ENCODE data around the gene PRSS38.
A peak's percentile ranks its signal among the peaks of the same experiment; 100 is the strongest.

The PRSS38 gene

GRCh38 chr1:227779685-227780084, 35.8 kb upstream of the PRSS38 start:
- no peak for DNase-seq

GRCh38 chr1:227780101-227781044, 35.1 kb upstream of the PRSS38 start:
- DNase-seq, result no peak

GRCh38 chr1:227781314-227781930, 34.1 kb upstream of the PRSS38 start:
- no peak for DNase-seq

- no peak for DNase-seq
These were observed 33.2 kb upstream of the PRSS38 start for GRCh38 chr1:227782226-227782625.

GRCh38 chr1:227785094-227785804, 30.2 kb upstream of the PRSS38 start:
- DNase-seq, result no peak

GRCh38 chr1:227785805-227786671, 29.4 kb upstream of the PRSS38 start:
- DNase-seq, result no peak

- DNase-seq, result no peak
These were observed 28.6 kb upstream of the PRSS38 start for GRCh38 chr1:227786673-227787512.

GRCh38 chr1:227787513-227788270, 27.8 kb upstream of the PRSS38 start:
- peak; percentile 89 for DNase-seq

GRCh38 chr1:227788271-227789083, 27.0 kb upstream of the PRSS38 start:
- no peak for DNase-seq

- no peak for DNase-seq
These were observed 26.1 kb upstream of the PRSS38 start for GRCh38 chr1:227789084-227790033.

- no peak for DNase-seq
These were observed 25.5 kb upstream of the PRSS38 start for GRCh38 chr1:227790034-227790400.

- no peak for DNase-seq
These were observed 24.6 kb upstream of the PRSS38 start for GRCh38 chr1:227790868-227791267.

GRCh38 chr1:227791425-227792143, 23.9 kb upstream of the PRSS38 start:
- no peak for DNase-seq

GRCh38 chr1:227792216-227793078, 23.0 kb upstream of the PRSS38 start:
- no peak for DNase-seq

- no peak for DNase-seq
These were observed 22.2 kb upstream of the PRSS38 start for GRCh38 chr1:227793079-227793947.

Data from stimulated activated CD4-positive, alpha-beta T cell treated with anti-CD3 and anti-CD28 coated beads, Interleukin-12 subunit alpha, Interleukin-12 subunit beta, amount 100 ng/mL, for 4 hours (primary cell).